SK-N-SH (cell line): ENCODE data around the gene ATF4.

Experiments used
- ELF1 ChIP-seq: IDR thresholded peaks from 2 replicates; pipeline ENCODE4 v1.4.0; 2012
- JUND ChIP-seq: IDR thresholded peaks from 2 replicates; pipeline ENCODE4 v1.4.0; 2012
- MXI1 ChIP-seq: IDR thresholded peaks from 2 replicates; pipeline ENCODE4 v1.6.1; 2012; ENCODE audit warnings: mild to moderate bottlenecking, low read depth, low read length, improper control_type of control experiment
- POLR2AphosphoS5 ChIP-seq: IDR thresholded peaks from 2 replicates; pipeline ENCODE4 v1.6.1; 2012; ENCODE audit warnings: low read depth, low read length
- RCOR1 ChIP-seq: fragments of 150-350 bp; IDR thresholded peaks from 2 replicates; pipeline ENCODE4 v1.6.1; 2017; ENCODE audit warnings: antibody characterized with exemption, low read length
- SMC3 ChIP-seq: IDR thresholded peaks from 2 replicates; pipeline ENCODE4 v1.6.1; 2012; ENCODE audit warnings: low read depth, low read length, improper control_type of control experiment
- TAF1 ChIP-seq: IDR thresholded peaks from 2 replicates; pipeline ENCODE4 v1.6.1; 2012; ENCODE audit warnings: low read depth, mild to moderate bottlenecking, low read length, moderate library complexity, borderline replicate concordance
- YY1 ChIP-seq: IDR thresholded peaks from 2 replicates; pipeline ENCODE4 v1.4.0; 2012; ENCODE audit warnings: low read depth, mild to moderate bottlenecking
- TF ChIP-seq, protein P1 (sequence below): fragments of 150-350 bp; IDR thresholded peaks from 2 replicates; pipeline ENCODE4 v1.6.1; 2016; ENCODE audit warnings: mild to moderate bottlenecking, low read depth, low read length
- TF ChIP-seq, protein P2 (sequence below): fragments of 200-600 bp; sonication (generic); IDR thresholded peaks from 2 replicates; pipeline ENCODE4 v1.6.1; 2017; ENCODE audit warnings: antibody characterized with exemption, mild to moderate bottlenecking, moderate library complexity
- TF ChIP-seq, protein P3 (sequence below): IDR thresholded peaks from 2 replicates; pipeline ENCODE4 v1.6.1; 2012; ENCODE audit warnings: mild to moderate bottlenecking, low read depth, low read length, moderate library complexity
- TF ChIP-seq, protein P4 (sequence below): IDR thresholded peaks from 2 replicates; pipeline ENCODE4 v1.4.0; 2012; ENCODE audit warnings: low read depth, borderline replicate concordance

DNA sequence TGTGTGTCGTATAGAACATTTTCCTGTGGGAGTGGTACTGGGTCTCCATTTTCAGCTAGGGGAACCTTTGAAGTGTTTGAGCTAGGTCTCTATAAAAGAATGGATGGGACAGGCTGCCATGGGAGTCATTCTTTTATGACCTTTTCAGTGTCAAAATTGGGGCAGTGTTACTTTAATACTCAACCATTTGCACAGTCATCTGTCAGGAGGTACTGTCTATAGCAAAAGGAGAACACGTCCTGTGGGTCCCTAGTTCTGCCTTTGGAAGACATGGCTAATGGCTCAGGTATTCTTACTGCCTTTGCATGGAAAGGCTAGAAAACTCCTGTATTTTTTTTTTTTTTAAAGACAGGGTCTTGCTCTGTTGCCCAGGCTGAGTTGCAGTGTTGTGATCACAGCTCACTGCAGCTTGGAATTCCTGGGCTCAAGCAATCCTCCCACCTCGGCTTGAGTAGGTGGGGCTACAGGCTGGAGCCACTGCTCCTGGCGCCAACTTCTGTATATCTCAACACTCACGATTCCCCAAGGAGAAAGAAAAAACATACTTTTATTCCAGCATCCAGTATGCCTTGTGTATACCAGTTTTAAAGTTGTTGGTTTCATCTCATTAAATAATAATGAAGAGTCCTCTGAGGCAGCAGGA is 2.1 kb upstream of the ATF4 start:
- TF ChIP-seq, protein P1, sequence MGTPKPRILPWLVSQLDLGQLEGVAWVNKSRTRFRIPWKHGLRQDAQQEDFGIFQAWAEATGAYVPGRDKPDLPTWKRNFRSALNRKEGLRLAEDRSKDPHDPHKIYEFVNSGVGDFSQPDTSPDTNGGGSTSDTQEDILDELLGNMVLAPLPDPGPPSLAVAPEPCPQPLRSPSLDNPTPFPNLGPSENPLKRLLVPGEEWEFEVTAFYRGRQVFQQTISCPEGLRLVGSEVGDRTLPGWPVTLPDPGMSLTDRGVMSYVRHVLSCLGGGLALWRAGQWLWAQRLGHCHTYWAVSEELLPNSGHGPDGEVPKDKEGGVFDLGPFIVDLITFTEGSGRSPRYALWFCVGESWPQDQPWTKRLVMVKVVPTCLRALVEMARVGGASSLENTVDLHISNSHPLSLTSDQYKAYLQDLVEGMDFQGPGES = no peak
- TF ChIP-seq, protein P2, sequence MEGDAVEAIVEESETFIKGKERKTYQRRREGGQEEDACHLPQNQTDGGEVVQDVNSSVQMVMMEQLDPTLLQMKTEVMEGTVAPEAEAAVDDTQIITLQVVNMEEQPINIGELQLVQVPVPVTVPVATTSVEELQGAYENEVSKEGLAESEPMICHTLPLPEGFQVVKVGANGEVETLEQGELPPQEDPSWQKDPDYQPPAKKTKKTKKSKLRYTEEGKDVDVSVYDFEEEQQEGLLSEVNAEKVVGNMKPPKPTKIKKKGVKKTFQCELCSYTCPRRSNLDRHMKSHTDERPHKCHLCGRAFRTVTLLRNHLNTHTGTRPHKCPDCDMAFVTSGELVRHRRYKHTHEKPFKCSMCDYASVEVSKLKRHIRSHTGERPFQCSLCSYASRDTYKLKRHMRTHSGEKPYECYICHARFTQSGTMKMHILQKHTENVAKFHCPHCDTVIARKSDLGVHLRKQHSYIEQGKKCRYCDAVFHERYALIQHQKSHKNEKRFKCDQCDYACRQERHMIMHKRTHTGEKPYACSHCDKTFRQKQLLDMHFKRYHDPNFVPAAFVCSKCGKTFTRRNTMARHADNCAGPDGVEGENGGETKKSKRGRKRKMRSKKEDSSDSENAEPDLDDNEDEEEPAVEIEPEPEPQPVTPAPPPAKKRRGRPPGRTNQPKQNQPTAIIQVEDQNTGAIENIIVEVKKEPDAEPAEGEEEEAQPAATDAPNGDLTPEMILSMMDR = no peak
- TF ChIP-seq YY1 (no peak), SMC3 (no peak), ELF1 (no peak), POLR2AphosphoS5 (no peak), JUND (no peak), TAF1 (no peak), RCOR1 (no peak), MXI1 (no peak)
- TF ChIP-seq, protein P3, sequence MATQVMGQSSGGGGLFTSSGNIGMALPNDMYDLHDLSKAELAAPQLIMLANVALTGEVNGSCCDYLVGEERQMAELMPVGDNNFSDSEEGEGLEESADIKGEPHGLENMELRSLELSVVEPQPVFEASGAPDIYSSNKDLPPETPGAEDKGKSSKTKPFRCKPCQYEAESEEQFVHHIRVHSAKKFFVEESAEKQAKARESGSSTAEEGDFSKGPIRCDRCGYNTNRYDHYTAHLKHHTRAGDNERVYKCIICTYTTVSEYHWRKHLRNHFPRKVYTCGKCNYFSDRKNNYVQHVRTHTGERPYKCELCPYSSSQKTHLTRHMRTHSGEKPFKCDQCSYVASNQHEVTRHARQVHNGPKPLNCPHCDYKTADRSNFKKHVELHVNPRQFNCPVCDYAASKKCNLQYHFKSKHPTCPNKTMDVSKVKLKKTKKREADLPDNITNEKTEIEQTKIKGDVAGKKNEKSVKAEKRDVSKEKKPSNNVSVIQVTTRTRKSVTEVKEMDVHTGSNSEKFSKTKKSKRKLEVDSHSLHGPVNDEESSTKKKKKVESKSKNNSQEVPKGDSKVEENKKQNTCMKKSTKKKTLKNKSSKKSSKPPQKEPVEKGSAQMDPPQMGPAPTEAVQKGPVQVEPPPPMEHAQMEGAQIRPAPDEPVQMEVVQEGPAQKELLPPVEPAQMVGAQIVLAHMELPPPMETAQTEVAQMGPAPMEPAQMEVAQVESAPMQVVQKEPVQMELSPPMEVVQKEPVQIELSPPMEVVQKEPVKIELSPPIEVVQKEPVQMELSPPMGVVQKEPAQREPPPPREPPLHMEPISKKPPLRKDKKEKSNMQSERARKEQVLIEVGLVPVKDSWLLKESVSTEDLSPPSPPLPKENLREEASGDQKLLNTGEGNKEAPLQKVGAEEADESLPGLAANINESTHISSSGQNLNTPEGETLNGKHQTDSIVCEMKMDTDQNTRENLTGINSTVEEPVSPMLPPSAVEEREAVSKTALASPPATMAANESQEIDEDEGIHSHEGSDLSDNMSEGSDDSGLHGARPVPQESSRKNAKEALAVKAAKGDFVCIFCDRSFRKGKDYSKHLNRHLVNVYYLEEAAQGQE = no peak
- TF ChIP-seq, protein P4, sequence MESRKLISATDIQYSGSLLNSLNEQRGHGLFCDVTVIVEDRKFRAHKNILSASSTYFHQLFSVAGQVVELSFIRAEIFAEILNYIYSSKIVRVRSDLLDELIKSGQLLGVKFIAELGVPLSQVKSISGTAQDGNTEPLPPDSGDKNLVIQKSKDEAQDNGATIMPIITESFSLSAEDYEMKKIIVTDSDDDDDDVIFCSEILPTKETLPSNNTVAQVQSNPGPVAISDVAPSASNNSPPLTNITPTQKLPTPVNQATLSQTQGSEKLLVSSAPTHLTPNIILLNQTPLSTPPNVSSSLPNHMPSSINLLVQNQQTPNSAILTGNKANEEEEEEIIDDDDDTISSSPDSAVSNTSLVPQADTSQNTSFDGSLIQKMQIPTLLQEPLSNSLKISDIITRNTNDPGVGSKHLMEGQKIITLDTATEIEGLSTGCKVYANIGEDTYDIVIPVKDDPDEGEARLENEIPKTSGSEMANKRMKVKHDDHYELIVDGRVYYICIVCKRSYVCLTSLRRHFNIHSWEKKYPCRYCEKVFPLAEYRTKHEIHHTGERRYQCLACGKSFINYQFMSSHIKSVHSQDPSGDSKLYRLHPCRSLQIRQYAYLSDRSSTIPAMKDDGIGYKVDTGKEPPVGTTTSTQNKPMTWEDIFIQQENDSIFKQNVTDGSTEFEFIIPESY = no peak
